HUES6 (cell line): ENCODE data around the gene HIPK4.
"Not testable (repeated sequence)": the region's sequence is repeated elsewhere in the genome, so short reads cannot be mapped to it uniquely, and the experiment has no call there.

Experiments used
- H3K27ac ChIP-seq: 2 replicates; pipeline ENCODE4 v1.7.0; 2013; ENCODE audit warnings: low read depth, mild to moderate bottlenecking, low read length, inconsistent platforms
- H3K27me3 ChIP-seq: 2 replicates; pipeline ENCODE4 v1.6.1; 2013; ENCODE audit warnings: low read length; ENCODE audit not compliant: control insufficient read depth, insufficient read depth
- H3K36me3 ChIP-seq: 2 replicates; pipeline ENCODE4 v1.6.1; 2013; ENCODE audit warnings: low read length; ENCODE audit not compliant: control insufficient read depth, insufficient read depth
- H3K4me1 ChIP-seq: 2 replicates; pipeline ENCODE4 v1.6.1; 2013; ENCODE audit warnings: low read length; ENCODE audit not compliant: control insufficient read depth, insufficient read depth
- H3K4me3 ChIP-seq: 2 replicates; pipeline ENCODE4 v1.5.1; 2013; ENCODE audit warnings: low read depth, low read length
- H3K9ac ChIP-seq: one replicate; pipeline ENCODE4 v1.6.1; 2013; ENCODE audit warnings: mild to moderate bottlenecking, low read length
- H3K9me3 ChIP-seq: 2 replicates; pipeline ENCODE4 v1.6.1; 2013; ENCODE audit warnings: low read depth, low read length; ENCODE audit not compliant: control insufficient read depth, insufficient read depth

HIPK4 gene

GRCh38 chr19:40370997-40371801 is 18.8 kb downstream of the HIPK4 start:
- Histone ChIP-seq H3K9ac (no peak overlapping the region), H3K27ac (no peak overlapping the region), H3K4me3 (no peak overlapping the region), H3K27me3 (no peaks in the 10 kb centered on the region), H3K4me1 (peaks cover 13% of the 10 kb centered on the region), H3K36me3 (peaks cover 67% of the 10 kb centered on the region), H3K9me3 (no peaks in the 10 kb centered on the region)

DNA sequence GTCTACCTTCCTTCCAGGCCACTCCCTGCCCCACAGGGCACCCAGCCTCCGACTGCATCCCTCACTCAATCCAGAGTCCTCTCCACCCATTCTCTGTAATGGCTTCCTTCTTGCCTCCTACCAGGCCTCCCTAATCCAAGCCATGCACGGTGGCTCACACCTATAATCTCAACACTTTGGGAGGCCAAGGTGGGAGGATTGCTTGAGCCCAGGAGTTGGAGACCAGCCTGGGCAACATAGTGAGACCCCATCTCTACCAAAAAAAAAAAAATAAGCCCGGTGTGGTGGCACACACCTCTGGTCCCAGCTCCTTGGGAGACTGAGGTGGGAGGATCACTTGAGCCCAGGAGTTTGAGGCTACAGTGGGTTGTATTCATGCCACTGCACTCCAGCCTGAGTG is 19.7 kb downstream of the HIPK4 start:
- H3K9me3 ChIP-seq, H3K27ac ChIP-seq, H3K4me3 ChIP-seq, H3K9ac ChIP-seq, H3K27me3 ChIP-seq: not testable (repeated sequence)
- H3K36me3 ChIP-seq = peaks cover 61% of the 10 kb centered on the region
- H3K4me1 ChIP-seq = peaks cover 19% of the 10 kb centered on the region

- Histone ChIP-seq H3K4me3 (no peak overlapping the region), H3K9ac (no peak overlapping the region), H3K27ac (no peak overlapping the region), H3K36me3 (peaks cover 61% of the 10 kb centered on the region), H3K27me3 (no peaks in the 10 kb centered on the region), H3K9me3 (no peaks in the 10 kb centered on the region), H3K4me1 (peaks cover 21% of the 10 kb centered on the region)
Observed at GRCh38 chr19:40369797-40370196, 20.2 kb downstream of the HIPK4 start.

GRCh38 chr19:40367577-40368434 is 22.2 kb downstream of the HIPK4 start:
- H3K9ac ChIP-seq = no peak overlapping the region
- H3K27ac ChIP-seq = no peak overlapping the region
- peaks cover 47% of the 10 kb centered on the region for H3K36me3 ChIP-seq

GRCh38 chr19:40366697-40367561 is 23.1 kb downstream of the HIPK4 start:
- Histone ChIP-seq H3K36me3 (peaks cover 40% of the 10 kb centered on the region), H3K9ac (peak overlapping the region; percentile 64), H3K4me3 (peak overlapping the region; percentile 77), H3K9me3 (no peaks in the 10 kb centered on the region), H3K27ac (peak overlapping the region; percentile 20; the same call in 1 of the 2 replicates), H3K4me1 (peaks cover 21% of the 10 kb centered on the region), H3K27me3 (no peaks in the 10 kb centered on the region)

More at GRCh38 chr19:40367577-40368434, 22.2 kb downstream of the HIPK4 start:
- peaks cover 21% of the 10 kb centered on the region for H3K4me1 ChIP-seq
- H3K27me3 ChIP-seq = no peaks in the 10 kb centered on the region
- no peak overlapping the region for H3K4me3 ChIP-seq
- H3K9me3 ChIP-seq = no peaks in the 10 kb centered on the region

GRCh38 chr19:40365613-40366401 is 24.2 kb downstream of the HIPK4 start:
- Histone ChIP-seq H3K36me3 (peaks cover 28% of the 10 kb centered on the region), H3K9ac (peak overlapping the region; percentile 77), H3K4me1 (peaks cover 21% of the 10 kb centered on the region), H3K4me3 (peak overlapping the region; percentile 77), H3K27me3 (no peaks in the 10 kb centered on the region), H3K27ac (peak overlapping the region; percentile 45; the same call in 1 of the 2 replicates), H3K9me3 (no peaks in the 10 kb centered on the region)

DNA sequence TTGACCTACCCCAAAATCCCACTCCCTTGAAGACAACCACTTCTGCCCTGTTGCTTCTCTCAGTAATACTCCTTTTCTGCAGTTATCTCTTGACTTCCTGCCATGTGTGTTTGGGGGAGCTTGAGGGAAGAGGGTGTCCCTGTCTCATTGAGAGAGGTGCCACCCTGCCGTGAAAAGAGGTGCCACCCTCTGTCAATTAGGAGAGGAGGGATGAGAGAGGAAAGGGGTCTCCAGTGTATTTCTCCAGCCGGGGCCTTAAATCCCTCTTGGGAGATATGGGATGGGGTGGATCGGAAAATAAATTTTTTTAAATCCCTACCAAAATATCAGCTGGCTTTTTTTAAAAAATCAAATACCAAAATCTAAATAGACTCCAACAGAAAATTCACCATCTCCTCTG is 25.0 kb downstream of the HIPK4 start:
- no peaks in the 10 kb centered on the region for H3K9me3 ChIP-seq
- H3K36me3 ChIP-seq = peaks cover 22% of the 10 kb centered on the region
- H3K4me3 ChIP-seq = peak overlapping the region; percentile 77
- H3K4me1 ChIP-seq = peaks cover 21% of the 10 kb centered on the region
- no peak overlapping the region for H3K9ac ChIP-seq
- H3K27ac ChIP-seq = no peak overlapping the region
- H3K27me3 ChIP-seq = no peaks in the 10 kb centered on the region

- Histone ChIP-seq H3K27ac (no peak overlapping the region), H3K27me3 (no peaks in the 10 kb centered on the region)
Observed at GRCh38 chr19:40363069-40363468, 26.9 kb downstream of the HIPK4 start.

GRCh38 chr19:40362160-40362559 is 27.8 kb downstream of the HIPK4 start:
- peaks cover 1% of the 10 kb centered on the region for H3K36me3 ChIP-seq
- H3K9me3 ChIP-seq = no peaks in the 10 kb centered on the region
- no peak overlapping the region for H3K9ac ChIP-seq
- peaks cover 17% of the 10 kb centered on the region for H3K4me1 ChIP-seq
- no peak overlapping the region for H3K4me3 ChIP-seq
- no peak overlapping the region for H3K27ac ChIP-seq
- no peaks in the 10 kb centered on the region for H3K27me3 ChIP-seq

More at GRCh38 chr19:40363069-40363468, 26.9 kb downstream of the HIPK4 start:
- Histone ChIP-seq H3K4me1 (peaks cover 21% of the 10 kb centered on the region), H3K9me3 (no peaks in the 10 kb centered on the region), H3K4me3 (no peak overlapping the region), H3K9ac (no peak overlapping the region), H3K36me3 (peaks cover 10% of the 10 kb centered on the region)

- H3K9ac ChIP-seq = no peak overlapping the region
- no peaks in the 10 kb centered on the region for H3K9me3 ChIP-seq
- no peak overlapping the region for H3K27ac ChIP-seq
- peaks cover 5% of the 10 kb centered on the region; the same call in 1 of the 2 replicates for H3K4me1 ChIP-seq
- H3K36me3 ChIP-seq = no peaks in the 10 kb centered on the region
- H3K27me3 ChIP-seq = no peaks in the 10 kb centered on the region
- H3K4me3 ChIP-seq = no peak overlapping the region
Observed at GRCh38 chr19:40360708-40361241, 29.2 kb downstream of the HIPK4 start.
